Natural killer cell (primary cell): ENCODE measurements around the gene PLPP7. TPM values are rescaled to one million over a fixed set of nuclear protein-coding genes. Genes with fewer than 3 reads are reported as not detected.

Experiments used
- ATAC-seq, 3 donors: fragments of 150-1000 bp in 2 of 3; fragments of 200-7000 bp in 1 of 3; cut with Tn5 transposase; 1 replicate in 1 of 3; 2 replicates in 2 of 3; pipeline ENCODE4 v1.10.0; 2021; ENCODE audit warnings: mild to moderate bottlenecking in 2 of 3, moderate library complexity in 2 of 3
- DNase-seq, 2 donors: peaks; one replicate each; pipeline versions ENCODE4 v3.0.0 to v3.0.0-alpha.2; 2013 to 2021; ENCODE audit warnings: mixed read lengths in 1 of 2
- H3K27ac ChIP-seq: one replicate; pipeline ENCODE4 v1.5.1; 2013; ENCODE audit warnings: mild to moderate bottlenecking, low read length
- H3K27me3 ChIP-seq: one replicate; pipeline ENCODE4 v1.6.1; 2013; ENCODE audit warnings: low read length; ENCODE audit not compliant: control insufficient read depth, insufficient read depth
- H3K36me3 ChIP-seq: one replicate; pipeline ENCODE4 v1.6.1; 2013; ENCODE audit warnings: low read length; ENCODE audit not compliant: control insufficient read depth, insufficient read depth
- H3K4me1 ChIP-seq: one replicate; pipeline ENCODE4 v1.6.1; 2013; ENCODE audit warnings: low read length; ENCODE audit not compliant: control insufficient read depth, insufficient read depth
- H3K4me3 ChIP-seq: one replicate; pipeline ENCODE4 v1.5.1; 2013; ENCODE audit warnings: low read length
- H3K9me3 ChIP-seq: one replicate; pipeline ENCODE4 v1.6.1; 2013; ENCODE audit warnings: low read length; ENCODE audit not compliant: control insufficient read depth, insufficient read depth
- H3K27ac Mint-ChIP-seq, 2 donors: one replicate each; pipeline ENCODE4 v1.8.0; 2022; ENCODE audit warnings: mild to moderate bottlenecking in 2 of 2, mixed read lengths in 2 of 2, moderate library complexity in 1 of 2
- H3K27me3 Mint-ChIP-seq, 2 donors: one replicate each; pipeline ENCODE4 v1.8.0; 2022; ENCODE audit warnings: low read depth in 2 of 2, mixed read lengths in 2 of 2
- H3K36me3 Mint-ChIP-seq: one replicate; pipeline ENCODE4 v1.8.0; 2022; ENCODE audit warnings: mixed read lengths
- H3K4me1 Mint-ChIP-seq, 2 donors: one replicate each; pipeline ENCODE4 v1.8.0; 2022; ENCODE audit warnings: mixed read lengths in 2 of 2
- H3K4me3 Mint-ChIP-seq: one replicate; pipeline ENCODE4 v1.8.0; 2022; ENCODE audit warnings: mild to moderate bottlenecking, moderate library complexity, mixed read lengths
- H3K9me3 Mint-ChIP-seq, 2 donors: one replicate each; pipeline ENCODE4 v1.8.0; 2022; ENCODE audit warnings: mixed read lengths in 2 of 2
- WGBS: methylation state at CpG from one replicate; pipeline ENCODE4 v1.1.7; 2013; ENCODE audit warnings: missing lambda C conversion rate; ENCODE audit not compliant: insufficient coverage; 5-methylcytosine and 5-hydroxymethylcytosine counted together
- intact Hi-C: fragments of 100-400 bp; cut with micrococcal nuclease; formaldehyde crosslinking; loops from one replicate; pipeline ENCODE4 v1.14.2; 2022
- total RNA-seq, 4 donors: library from RNA; stranded (reverse); fragments of 120-200 nt in 1 of 4; gene quantifications; one replicate each; pipeline versions ENCODE4 v1.2.3 to v1.2.4, GENCODE V29; 2013 to 2022
- TF ChIP-seq, protein P1 (sequence below): fragments of 200-600 bp; IDR thresholded peaks from one replicate; pipeline ENCODE4 v1.8.0; 2022; ENCODE audit warnings: antibody characterized with exemption

PLPP7 gene
- total RNA-seq, 3 donors from 2014 or later (not counting 1 experiment from before 2014, with no cell fraction given) = 0.28 to 0.59 (median 0.34) TPM

DNA sequence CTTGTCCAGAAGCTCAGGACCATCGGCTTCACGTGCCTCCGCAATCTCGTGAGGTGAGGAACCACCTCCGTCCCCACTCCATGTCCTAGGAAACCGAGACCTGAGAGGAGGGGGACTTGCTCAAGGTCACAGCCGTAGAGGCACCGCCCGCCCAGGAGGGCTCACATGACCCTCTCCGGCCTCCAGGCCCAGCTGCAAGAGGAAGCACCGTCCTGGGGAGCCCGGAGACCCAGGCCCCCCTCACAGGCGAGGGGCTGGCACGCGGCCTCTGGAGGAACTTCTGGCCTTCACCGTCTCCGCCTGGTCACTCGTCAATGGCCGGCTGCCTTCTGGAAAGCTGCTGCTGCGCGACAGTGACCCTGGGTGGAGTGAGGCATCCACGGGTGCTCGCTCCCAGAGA, 37.4 kb upstream of the PLPP7 start:
- no peak for ATAC-seq
- Mint-ChIP-seq H3K4me1 (peaks cover 30 to 42% of the 10 kb centered on the region in 2 donors), H3K27ac (peak overlapping the region; percentile 95 to 99), H3K36me3 (no peaks in the 10 kb centered on the region), H3K4me3 (peak overlapping the region; percentile 91), H3K9me3 (no peaks in the 10 kb centered on the region), H3K27me3 (no peaks in the 10 kb centered on the region)
- Histone ChIP-seq H3K4me1 (peaks cover 66% of the 10 kb centered on the region), H3K4me3 (peak overlapping the region; percentile 54), H3K9me3 (no peaks in the 10 kb centered on the region), H3K27ac (peak overlapping the region; percentile 67), H3K27me3 (no peaks in the 10 kb centered on the region), H3K36me3 (no peaks in the 10 kb centered on the region)
- DNase-seq = no peak
- WGBS = 57% methylated on average over 23 of the region's 23 CpGs
- intact Hi-C loops = loop anchor here (1.0 to 10.0 kb wide), 5 partner anchors 14 to 1893 kb away; no protein-coding TSS in a partner anchor
- TF ChIP-seq, protein P1, sequence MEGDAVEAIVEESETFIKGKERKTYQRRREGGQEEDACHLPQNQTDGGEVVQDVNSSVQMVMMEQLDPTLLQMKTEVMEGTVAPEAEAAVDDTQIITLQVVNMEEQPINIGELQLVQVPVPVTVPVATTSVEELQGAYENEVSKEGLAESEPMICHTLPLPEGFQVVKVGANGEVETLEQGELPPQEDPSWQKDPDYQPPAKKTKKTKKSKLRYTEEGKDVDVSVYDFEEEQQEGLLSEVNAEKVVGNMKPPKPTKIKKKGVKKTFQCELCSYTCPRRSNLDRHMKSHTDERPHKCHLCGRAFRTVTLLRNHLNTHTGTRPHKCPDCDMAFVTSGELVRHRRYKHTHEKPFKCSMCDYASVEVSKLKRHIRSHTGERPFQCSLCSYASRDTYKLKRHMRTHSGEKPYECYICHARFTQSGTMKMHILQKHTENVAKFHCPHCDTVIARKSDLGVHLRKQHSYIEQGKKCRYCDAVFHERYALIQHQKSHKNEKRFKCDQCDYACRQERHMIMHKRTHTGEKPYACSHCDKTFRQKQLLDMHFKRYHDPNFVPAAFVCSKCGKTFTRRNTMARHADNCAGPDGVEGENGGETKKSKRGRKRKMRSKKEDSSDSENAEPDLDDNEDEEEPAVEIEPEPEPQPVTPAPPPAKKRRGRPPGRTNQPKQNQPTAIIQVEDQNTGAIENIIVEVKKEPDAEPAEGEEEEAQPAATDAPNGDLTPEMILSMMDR = no peak

DNA sequence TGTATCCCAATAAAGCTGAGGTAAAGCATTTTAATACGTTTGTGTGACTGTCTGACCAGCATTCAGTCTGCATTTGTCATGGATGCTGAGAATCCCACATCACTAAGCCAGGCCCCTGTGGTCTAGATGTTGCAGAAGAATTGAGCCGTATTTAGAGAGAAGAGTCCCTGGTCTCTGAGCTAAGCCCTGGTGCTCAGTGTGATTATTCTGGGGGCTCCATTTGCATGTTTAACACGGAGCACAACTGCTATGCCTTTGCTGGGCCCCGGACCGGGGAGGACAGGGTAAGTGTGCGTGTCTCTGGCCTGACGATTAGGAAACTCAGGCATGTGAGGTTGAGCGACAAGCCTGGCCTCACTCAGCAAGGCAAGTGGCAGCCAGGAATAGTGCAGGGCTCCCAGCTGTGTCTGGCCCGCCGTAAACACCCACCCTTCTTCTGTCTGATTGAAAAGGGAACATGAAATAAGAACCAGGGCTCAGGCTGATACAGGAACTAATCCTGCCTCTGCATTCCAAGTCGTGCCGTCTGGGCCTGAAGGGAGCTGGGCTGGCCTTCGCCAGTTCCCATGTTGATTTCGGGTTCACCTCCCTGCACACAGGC, 35.5 kb upstream of the PLPP7 start:
- no peaks in the 10 kb centered on the region for H3K36me3 Mint-ChIP-seq
- Histone ChIP-seq H3K4me3 (no peak overlapping the region), H3K27ac (peak overlapping the region; percentile 59), H3K4me1 (peaks cover 84% of the 10 kb centered on the region), H3K27me3 (no peaks in the 10 kb centered on the region), H3K36me3 (peaks cover 14% of the 10 kb centered on the region), H3K9me3 (no peaks in the 10 kb centered on the region)
- ATAC-seq (no peak), DNase-seq (no peak)
- no peaks in the 10 kb centered on the region for H3K9me3 Mint-ChIP-seq
- no peaks in the 10 kb centered on the region for H3K27me3 Mint-ChIP-seq
- TF ChIP-seq, protein P1 = no peak
- peak overlapping the region; percentile 95 to 99 for H3K27ac Mint-ChIP-seq
- peaks cover 38 to 56% of the 10 kb centered on the region in 2 donors for H3K4me1 Mint-ChIP-seq
- WGBS = 56% methylated on average over 14 of the region's 14 CpGs
- H3K4me3 Mint-ChIP-seq = peak overlapping the region; percentile 91
- intact Hi-C loops = loop anchor here (2.0 to 10.0 kb wide), 4 partner anchors 21 to 1891 kb away; no protein-coding TSS in a partner anchor

- Mint-ChIP-seq H3K4me1 (peaks cover 35 to 56% of the 10 kb centered on the region in 2 donors), H3K36me3 (no peaks in the 10 kb centered on the region), H3K4me3 (peak overlapping the region; percentile 35), H3K9me3 (no peaks in the 10 kb centered on the region), H3K27ac (peak overlapping the region; percentile 95 to 99), H3K27me3 (no peaks in the 10 kb centered on the region)
- 87% methylated on average over 14 of the region's 14 CpGs for WGBS
- H3K36me3 ChIP-seq = peaks cover 21% of the 10 kb centered on the region
- no peaks in the 10 kb centered on the region for H3K9me3 ChIP-seq
- H3K4me1 ChIP-seq = peaks cover 84% of the 10 kb centered on the region
- intact Hi-C loops = loop anchor here (5.0 to 10.0 kb wide), 3 partner anchors 143 to 1890 kb away; no protein-coding TSS in a partner anchor
- H3K4me3 ChIP-seq = no peak overlapping the region
- H3K27ac ChIP-seq = peak overlapping the region; percentile 92
- no peak for DNase-seq
- no peaks in the 10 kb centered on the region for H3K27me3 ChIP-seq
- TF ChIP-seq, protein P1 = no peak
- ATAC-seq = no peak
Observed at GRCh38 chr9:131254626-131255025, 34.9 kb upstream of the PLPP7 start.
